Measurements from ENCODE around the gene RUVBL2. TPM values are rescaled to one million over a fixed set of nuclear protein-coding genes. Genes with fewer than 3 reads are reported as not detected.

RUVBL2 gene
- total and polyA plus RNA-seq, 8 donors, result 17.0 to 44.9 (median 32.6) TPM

DNA sequence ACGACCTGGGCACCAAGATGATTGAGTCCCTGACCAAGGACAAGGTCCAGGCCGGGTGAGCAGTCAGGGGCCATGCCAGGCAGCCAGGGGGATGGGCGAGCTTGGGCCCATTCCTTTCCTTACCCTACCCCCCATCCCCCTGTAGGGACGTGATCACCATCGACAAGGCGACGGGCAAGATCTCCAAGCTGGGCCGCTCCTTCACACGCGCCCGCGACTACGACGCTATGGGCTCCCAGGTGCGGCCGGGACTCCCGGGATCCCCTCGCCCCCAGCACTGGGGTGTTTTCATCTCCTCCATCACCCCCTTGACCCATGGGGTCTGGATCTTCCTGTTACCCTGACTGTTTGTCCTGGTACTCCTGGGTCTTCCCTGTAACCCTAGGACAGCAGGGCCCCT lies 16.1 kb downstream of the RUVBL2 start:
- Histone ChIP-seq H3K27me3 (no peaks in the 10 kb centered on the region), H3K9me3 (no peaks in the 10 kb centered on the region), H3K27ac (no peak overlapping the region), H3K36me3 (peaks cover 0 to 13% (median 4%) of the 10 kb centered on the region in 3 donors), H3K4me3 (no peak overlapping the region), H3K4me1 (no peaks in the 10 kb centered on the region)
- WGBS, 2 donors, result 95% methylated on average over 14 to 18 of the region's 18 CpGs
- TF ChIP-seq, protein P1, sequence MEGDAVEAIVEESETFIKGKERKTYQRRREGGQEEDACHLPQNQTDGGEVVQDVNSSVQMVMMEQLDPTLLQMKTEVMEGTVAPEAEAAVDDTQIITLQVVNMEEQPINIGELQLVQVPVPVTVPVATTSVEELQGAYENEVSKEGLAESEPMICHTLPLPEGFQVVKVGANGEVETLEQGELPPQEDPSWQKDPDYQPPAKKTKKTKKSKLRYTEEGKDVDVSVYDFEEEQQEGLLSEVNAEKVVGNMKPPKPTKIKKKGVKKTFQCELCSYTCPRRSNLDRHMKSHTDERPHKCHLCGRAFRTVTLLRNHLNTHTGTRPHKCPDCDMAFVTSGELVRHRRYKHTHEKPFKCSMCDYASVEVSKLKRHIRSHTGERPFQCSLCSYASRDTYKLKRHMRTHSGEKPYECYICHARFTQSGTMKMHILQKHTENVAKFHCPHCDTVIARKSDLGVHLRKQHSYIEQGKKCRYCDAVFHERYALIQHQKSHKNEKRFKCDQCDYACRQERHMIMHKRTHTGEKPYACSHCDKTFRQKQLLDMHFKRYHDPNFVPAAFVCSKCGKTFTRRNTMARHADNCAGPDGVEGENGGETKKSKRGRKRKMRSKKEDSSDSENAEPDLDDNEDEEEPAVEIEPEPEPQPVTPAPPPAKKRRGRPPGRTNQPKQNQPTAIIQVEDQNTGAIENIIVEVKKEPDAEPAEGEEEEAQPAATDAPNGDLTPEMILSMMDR (IDR thresholded peaks at IDR 0.05), result no peak
- no peak for ATAC-seq
- no peak for FAIRE-seq
- DNase-seq, result no peak
- intact Hi-C loops (cut with DNase I), result no loop called here

DNA sequence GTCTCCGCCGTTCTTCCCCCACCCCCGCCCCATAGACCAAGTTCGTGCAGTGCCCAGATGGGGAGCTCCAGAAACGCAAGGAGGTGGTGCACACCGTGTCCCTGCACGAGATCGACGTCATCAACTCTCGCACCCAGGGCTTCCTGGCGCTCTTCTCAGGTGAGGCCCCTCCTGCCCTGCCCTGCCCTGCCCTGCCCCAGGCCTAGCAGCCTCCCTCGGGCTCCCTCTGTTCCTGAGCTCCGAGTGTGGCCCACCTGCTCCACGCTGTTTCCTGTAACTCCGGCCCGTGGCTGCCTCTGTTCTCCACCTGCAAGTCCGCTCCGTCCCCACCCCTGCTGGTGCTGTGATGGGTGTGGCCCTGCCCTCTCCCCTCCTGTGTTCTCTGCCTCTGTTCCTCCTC lies 16.8 kb downstream of the RUVBL2 start:
- FAIRE-seq (no peak), DNase-seq (no peak), ATAC-seq (no peak)
- no peaks in the 10 kb centered on the region for H3K4me1 ChIP-seq
- TF ChIP-seq, protein P1 (IDR thresholded peaks at IDR 0.05), result no peak
- H3K4me3 ChIP-seq, result no peak overlapping the region
- 92% methylated on average over 18 of the region's 18 CpGs for WGBS, 2 donors
- H3K36me3 ChIP-seq, result peaks cover 0 to 13% (median 0%) of the 10 kb centered on the region in 3 donors
- no peaks in the 10 kb centered on the region for H3K27me3 ChIP-seq
- H3K9me3 ChIP-seq, result no peaks in the 10 kb centered on the region
- intact Hi-C loops (cut with DNase I), result no loop called here
- no peak overlapping the region for H3K27ac ChIP-seq

DNA sequence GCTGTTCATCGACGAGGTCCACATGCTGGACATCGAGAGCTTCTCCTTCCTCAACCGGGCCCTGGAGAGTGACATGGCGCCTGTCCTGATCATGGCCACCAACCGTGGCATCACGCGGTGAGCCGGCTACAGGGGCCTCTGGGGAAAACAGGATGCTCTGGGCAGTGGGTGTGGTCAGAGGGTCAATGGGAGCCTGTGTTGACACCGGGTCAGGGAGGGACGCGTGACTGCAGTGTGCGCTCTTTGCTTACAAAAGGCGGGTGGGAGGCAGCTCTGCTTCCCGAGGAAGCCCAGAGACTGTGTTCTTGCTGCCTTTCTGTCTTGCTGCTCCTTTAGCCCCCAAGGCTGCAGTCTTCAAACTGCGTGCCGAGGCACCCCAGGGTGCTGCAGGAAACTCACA lies 17.5 kb downstream of the RUVBL2 start:
- intact Hi-C loops (cut with DNase I), result no loop called here
- DNase-seq (no peak), FAIRE-seq (no peak), ATAC-seq (no peak)
- Histone ChIP-seq H3K9me3 (no peaks in the 10 kb centered on the region), H3K4me3 (no peak overlapping the region), H3K36me3 (peaks cover 0 to 13% (median 0%) of the 10 kb centered on the region in 3 donors), H3K4me1 (no peaks in the 10 kb centered on the region), H3K27ac (no peak overlapping the region), H3K27me3 (no peaks in the 10 kb centered on the region)
- 87 to 93% methylated on average over 17 of the region's 17 CpGs for WGBS, 2 donors
- TF ChIP-seq, protein P1 (IDR thresholded peaks at IDR 0.05), result no peak

DNA sequence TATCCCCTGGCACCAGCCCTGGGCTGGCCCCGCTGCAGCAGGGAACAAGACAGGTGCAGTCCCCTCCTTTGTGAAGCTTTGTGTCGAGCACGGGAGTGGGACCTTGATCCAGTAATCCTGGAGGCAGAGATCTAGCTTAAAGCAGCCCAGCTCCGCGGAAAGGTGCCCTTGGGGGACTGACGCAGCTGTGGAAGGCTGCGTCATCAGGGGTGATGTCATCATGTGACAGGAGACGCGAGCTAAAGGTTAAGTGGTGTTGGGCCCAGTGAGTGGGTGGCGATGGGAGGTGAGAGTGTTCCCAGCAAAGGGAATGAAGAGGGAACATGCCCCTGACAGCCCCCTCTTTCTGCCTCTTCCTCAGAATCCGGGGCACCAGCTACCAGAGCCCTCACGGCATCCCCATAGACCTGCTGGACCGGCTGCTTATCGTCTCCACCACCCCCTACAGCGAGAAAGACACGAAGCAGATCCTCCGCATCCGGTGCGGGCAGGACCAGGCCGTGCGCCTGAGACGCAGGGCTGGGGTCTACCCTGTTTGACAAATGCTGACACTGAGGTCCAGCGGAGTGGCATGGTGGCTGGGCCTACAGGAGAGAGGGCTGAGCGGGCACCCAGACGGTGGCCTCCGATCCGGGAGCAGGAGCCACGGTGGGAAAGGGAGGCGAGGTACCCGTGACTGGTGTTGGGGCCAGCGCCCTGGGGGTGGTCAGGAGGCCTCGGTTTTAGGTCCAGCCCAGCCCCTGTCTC lies 20.6 kb downstream of the RUVBL2 start:
- TF ChIP-seq, protein P1 (IDR thresholded peaks at IDR 0.05), result no peak
- intact Hi-C loops (cut with DNase I), result no loop called here
- peaks cover 0 to 9% (median 3%) of the 10 kb centered on the region in 3 donors for H3K4me1 ChIP-seq
- WGBS, 2 donors, result 92% methylated on average over 32 of the region's 32 CpGs
- ATAC-seq (no peak), DNase-seq (no peak), FAIRE-seq (no peak)
- H3K9me3 ChIP-seq, result no peaks in the 10 kb centered on the region
- H3K36me3 ChIP-seq, result peaks cover 0 to 12% (median 0%) of the 10 kb centered on the region in 3 donors
- no peaks in the 10 kb centered on the region for H3K27me3 ChIP-seq
- H3K4me3 ChIP-seq, result no peak overlapping the region
- H3K27ac ChIP-seq, result no peak overlapping the region

DNA sequence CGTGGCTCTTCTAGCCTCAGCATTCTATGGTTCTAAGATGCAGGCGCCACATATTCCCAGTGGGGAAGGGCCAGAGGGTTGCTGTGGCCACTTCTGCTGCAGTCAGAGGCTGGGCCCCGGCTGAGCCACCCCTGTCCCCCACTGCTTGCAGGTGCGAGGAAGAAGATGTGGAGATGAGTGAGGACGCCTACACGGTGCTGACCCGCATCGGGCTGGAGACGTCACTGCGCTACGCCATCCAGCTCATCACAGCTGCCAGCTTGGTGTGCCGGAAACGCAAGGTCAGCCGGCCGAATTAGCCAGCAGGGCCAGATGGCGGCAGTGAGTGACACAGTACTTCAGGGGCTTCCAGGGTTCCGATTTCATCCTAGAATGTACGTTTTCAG lies 21.2 kb downstream of the RUVBL2 start:
- 92 to 94% methylated on average over 18 of the region's 18 CpGs for WGBS, 2 donors
- no peak for FAIRE-seq

More for the DNA sequence above, 21.2 kb downstream of the RUVBL2 start:
- no peak overlapping the region for H3K4me3 ChIP-seq
- H3K9me3 ChIP-seq, result no peaks in the 10 kb centered on the region
- no peak overlapping the region for H3K27ac ChIP-seq
- DNase-seq (no peak), ATAC-seq (no peak)
- H3K27me3 ChIP-seq, result no peaks in the 10 kb centered on the region
- H3K36me3 ChIP-seq, result peaks cover 0 to 6% (median 0%) of the 10 kb centered on the region in 3 donors
- TF ChIP-seq, protein P1 (IDR thresholded peaks at IDR 0.05), result no peak
- intact Hi-C loops (cut with DNase I), result no loop called here
- peaks cover 0 to 9% (median 3%) of the 10 kb centered on the region in 3 donors for H3K4me1 ChIP-seq
